Cardiac muscle cell (in vitro differentiated cells and primary cell): Measurements from ENCODE around the gene DDX24. TPM values are rescaled to one million over a fixed set of nuclear protein-coding genes. Genes with fewer than 3 reads are reported as not detected.
A peak's percentile ranks its signal among the peaks of the same experiment; 100 is the strongest.

Experiments
- DNase-seq, 2 donors: peaks; one replicate each; pipeline versions ENCODE4 v3.0.0 to v3.0.0-alpha.2; 2010 to 2017; ENCODE audit warnings: low read depth in 1 of 2, low spot score in 1 of 2
- H3K27ac ChIP-seq: fragments of 200-600 bp; sonication (generic); 2 replicates; pipeline ENCODE4 v1.5.1; 2016
- H3K27me3 ChIP-seq: fragments of 200-600 bp; sonication (generic); 2 replicates; pipeline ENCODE4 v1.6.0; 2016; ENCODE audit warnings: control low read depth
- H3K36me3 ChIP-seq: fragments of 200-600 bp; sonication (generic); 2 replicates; pipeline ENCODE4 v1.5.1; 2016; ENCODE audit warnings: control low read depth
- H3K4me1 ChIP-seq: fragments of 200-600 bp; sonication (generic); 2 replicates; pipeline ENCODE4 v1.8.1; 2017; ENCODE audit warnings: low read depth, mild to moderate bottlenecking, mixed run types
- H3K4me3 ChIP-seq: fragments of 200-600 bp; sonication (generic); 2 replicates; pipeline ENCODE4 v1.5.1; 2016; ENCODE audit warnings: mild to moderate bottlenecking
- H3K9me3 ChIP-seq: fragments of 200-600 bp; sonication (generic); 2 replicates; pipeline ENCODE4 v1.5.1; 2017; ENCODE audit warnings: low read depth, mild to moderate bottlenecking, control low read depth
- CTCF ChIP-seq: IDR thresholded peaks from 2 replicates; pipeline ENCODE4 v1.5.1; 2012; ENCODE audit warnings: low read depth, mild to moderate bottlenecking, low read length
- polyA plus RNA-seq: library from polyadenylated mRNA; unstranded; fragments of >200 nt; fragmentation: Nextera tagmentation; extraction: Ambion mirVana; gene quantifications from 2 replicates; pipeline ENCODE4 v1.2.1, GENCODE V29; 2016
- total RNA-seq: library from RNA; depleted of rRNA; stranded (reverse); fragments of >200 nt; gene quantifications from 2 replicates; pipeline ENCODE4 v1.2.3, GENCODE V29; 2016

Gene DDX24
- total and polyA plus RNA-seq, 2 experiments from 2014 or later: 188 to 227 TPM

GRCh38 chr14:94043756-94044475 lies 37.1 kb downstream of the DDX24 start:
- Histone ChIP-seq H3K27ac (no peak overlapping the region), H3K36me3 (peaks cover 19% of the 10 kb centered on the region), H3K4me1 (no peaks in the 10 kb centered on the region), H3K27me3 (no peaks in the 10 kb centered on the region), H3K4me3 (no peak overlapping the region), H3K9me3 (no peaks in the 10 kb centered on the region)
- no peak for TF ChIP-seq CTCF
- DNase-seq: no peak

- H3K27me3 ChIP-seq: no peaks in the 10 kb centered on the region
- no peaks in the 10 kb centered on the region for H3K4me1 ChIP-seq
- H3K27ac ChIP-seq: no peak overlapping the region
- no peak overlapping the region for H3K4me3 ChIP-seq
- peak in 1 of 2 donors; percentile 40 for DNase-seq
- no peak for TF ChIP-seq CTCF
- peaks cover 14% of the 10 kb centered on the region for H3K36me3 ChIP-seq
- H3K9me3 ChIP-seq: no peaks in the 10 kb centered on the region
Measured at GRCh38 chr14:94043111-94043755, 37.8 kb downstream of the DDX24 start.

DNA sequence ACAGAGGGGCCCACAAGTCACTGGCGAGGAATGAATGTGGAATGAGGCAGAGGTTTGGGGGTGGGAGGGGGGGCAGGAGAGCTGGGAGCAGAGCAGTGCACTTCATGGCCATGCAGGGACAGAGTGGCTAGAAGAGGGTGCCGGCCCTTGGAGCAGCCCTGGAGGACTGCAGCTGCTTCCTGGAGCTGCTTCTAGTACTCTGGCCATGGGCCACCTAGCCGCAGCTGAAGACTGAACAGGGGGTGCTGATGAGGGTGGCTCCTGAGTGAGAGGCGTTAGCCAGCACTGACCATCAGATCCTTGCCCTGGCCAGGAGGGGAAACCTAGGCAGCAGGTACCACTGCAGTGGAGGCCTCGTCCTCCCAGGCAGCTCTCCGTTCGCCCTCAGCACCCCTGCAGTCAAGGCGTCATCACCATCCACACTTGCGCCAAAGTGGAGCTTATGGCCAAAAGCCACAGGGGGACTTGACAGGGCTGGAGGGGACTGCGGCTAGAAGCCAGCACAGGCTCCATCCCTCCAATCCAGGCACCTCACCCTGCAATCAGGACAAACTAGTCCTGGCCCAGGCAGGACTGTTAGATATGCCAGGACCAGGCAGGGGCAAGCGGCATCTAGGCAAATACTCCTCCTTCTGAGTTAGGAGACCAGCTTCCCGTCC lies 38.4 kb downstream of the DDX24 start:
- no peak for TF ChIP-seq CTCF
- H3K36me3 ChIP-seq: peaks cover 7% of the 10 kb centered on the region
- no peaks in the 10 kb centered on the region for H3K4me1 ChIP-seq
- no peak overlapping the region for H3K4me3 ChIP-seq
- DNase-seq: no peak
- H3K27me3 ChIP-seq: no peaks in the 10 kb centered on the region
- no peaks in the 10 kb centered on the region for H3K9me3 ChIP-seq
- no peak overlapping the region for H3K27ac ChIP-seq

DNA sequence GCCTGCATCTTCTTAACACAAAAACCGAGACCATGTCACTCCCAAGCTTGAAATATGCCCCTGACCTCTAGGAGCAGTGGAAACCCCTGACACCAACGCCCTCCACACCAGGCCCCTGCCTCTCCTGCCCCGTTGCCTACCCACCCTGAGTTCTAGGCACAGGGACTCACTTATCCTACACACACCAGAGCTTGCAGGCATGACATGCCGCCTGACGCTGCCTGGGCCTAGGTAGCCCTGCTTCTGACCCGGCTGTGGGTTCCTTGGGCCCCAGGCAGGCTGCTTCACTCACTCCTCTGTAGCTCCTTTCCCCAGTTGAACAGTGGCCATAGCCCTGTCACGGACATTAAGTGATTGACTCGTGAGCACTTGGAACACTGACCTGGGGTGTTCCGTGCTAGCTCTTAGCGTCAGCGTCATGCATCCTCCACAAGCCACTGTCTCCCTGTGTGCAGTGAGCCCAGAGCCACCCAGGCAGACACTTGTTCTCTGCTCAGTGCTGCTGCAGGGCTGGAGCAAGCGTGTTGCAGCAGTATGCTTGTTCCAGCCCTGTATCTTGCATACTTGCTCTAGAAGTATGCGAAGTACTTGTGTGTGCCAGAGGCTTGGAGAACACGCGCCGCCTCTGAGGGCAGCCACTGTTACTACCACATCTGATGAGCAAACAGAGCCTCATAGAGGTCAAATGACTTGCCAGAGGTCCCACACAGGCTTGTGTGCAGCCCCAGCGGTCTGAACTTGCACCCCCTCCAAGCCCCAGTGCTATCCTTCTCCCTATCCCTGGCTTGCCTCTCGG lies 39.3 kb downstream of the DDX24 start:
- DNase-seq: peak; percentile 42 to 82
- peaks cover 2% of the 10 kb centered on the region for H3K36me3 ChIP-seq
- no peaks in the 10 kb centered on the region for H3K9me3 ChIP-seq
- H3K4me3 ChIP-seq: no peak overlapping the region
- no peak overlapping the region for H3K27ac ChIP-seq
- no peaks in the 10 kb centered on the region for H3K27me3 ChIP-seq
- H3K4me1 ChIP-seq: peaks cover under 1% of the 10 kb centered on the region
- TF ChIP-seq CTCF: no peak

GRCh38 chr14:94040796-94041195 lies 40.2 kb downstream of the DDX24 start:
- peaks cover 2% of the 10 kb centered on the region for H3K36me3 ChIP-seq
- DNase-seq: no peak
- peaks cover 10% of the 10 kb centered on the region for H3K4me1 ChIP-seq
- no peak overlapping the region for H3K27ac ChIP-seq
- no peaks in the 10 kb centered on the region for H3K9me3 ChIP-seq
- H3K4me3 ChIP-seq: no peak overlapping the region
- no peak for TF ChIP-seq CTCF
- no peaks in the 10 kb centered on the region for H3K27me3 ChIP-seq
